T1000 (cell line): ENCODE measurements around the gene ARHGEF3.
"Not testable (repeated sequence)": the region's sequence is repeated elsewhere in the genome, so short reads cannot be mapped to it uniquely, and the experiment has no call there.

ENCODE experiments used
- DNase-seq: peaks from one replicate; lab custom pipeline; 2025; ENCODE audit warnings: mixed read lengths; lab: John Stamatoyannopoulos, UW

Gene ARHGEF3

GRCh38 chr3:56737006-56737405 lies 64.7 kb downstream of the ARHGEF3 start:
- DNase-seq = no peak

DNA sequence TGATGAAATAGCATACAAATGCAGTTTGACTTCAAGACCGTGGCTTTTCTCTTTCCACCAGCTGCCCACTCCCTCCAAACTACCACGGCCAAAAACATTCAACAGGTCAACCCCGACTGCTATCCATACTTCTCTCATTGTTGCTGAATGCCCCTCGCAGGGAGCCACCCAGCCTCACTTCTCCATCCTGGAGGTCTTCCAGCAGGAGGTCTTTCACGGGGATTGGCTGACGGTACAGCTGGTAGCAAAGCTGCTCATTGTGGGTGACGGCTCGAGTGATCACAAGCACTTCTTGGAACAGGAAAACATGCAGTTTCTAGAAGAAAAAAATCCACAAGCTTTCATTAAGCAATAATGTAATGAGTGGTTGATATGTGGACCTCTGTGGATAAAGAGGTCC lies 69.6 kb downstream of the ARHGEF3 start:
- DNase-seq = no peak

GRCh38 chr3:56725175-56725574 lies 76.6 kb downstream of the ARHGEF3 start:
- no peak for DNase-seq

DNA sequence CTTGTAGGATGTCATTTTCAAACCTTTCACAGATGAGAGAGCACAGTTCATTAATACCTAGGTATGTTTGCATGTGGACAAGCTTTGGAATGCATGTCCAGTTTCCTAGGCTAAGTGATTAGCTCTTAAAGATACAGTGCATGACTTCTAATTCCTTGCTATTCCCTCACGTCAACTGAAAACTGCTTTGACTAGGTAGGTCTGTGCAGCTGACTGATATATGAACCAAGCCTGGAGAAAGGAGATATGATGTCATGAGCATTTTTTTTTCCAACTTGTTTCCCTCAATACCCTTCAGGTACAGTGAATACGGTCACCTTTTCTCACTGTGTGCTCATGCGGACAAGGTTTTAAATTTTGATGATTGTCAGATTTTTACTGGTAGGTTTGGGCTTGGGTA lies 77.1 kb downstream of the ARHGEF3 start:
- DNase-seq = no peak

DNA sequence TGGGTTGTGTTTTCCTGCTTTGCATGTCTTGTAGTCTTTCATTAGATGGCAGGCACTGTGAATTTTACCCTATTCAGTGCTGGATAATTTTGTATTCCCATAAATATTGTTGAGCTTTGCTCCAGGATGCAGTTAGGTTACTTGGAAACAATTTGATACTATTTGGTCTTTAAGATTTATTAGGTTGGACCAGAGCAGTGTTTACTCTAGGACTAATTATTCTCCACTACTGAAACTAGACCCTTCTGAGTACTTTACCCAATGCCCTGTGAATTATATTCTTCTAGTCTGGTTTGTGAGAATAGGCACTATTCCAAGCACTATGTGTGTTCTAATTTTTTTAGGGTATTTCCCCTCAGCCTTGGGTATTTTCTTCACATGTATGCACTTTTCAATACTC lies 80.9 kb downstream of the ARHGEF3 start:
- DNase-seq = no peak

DNA sequence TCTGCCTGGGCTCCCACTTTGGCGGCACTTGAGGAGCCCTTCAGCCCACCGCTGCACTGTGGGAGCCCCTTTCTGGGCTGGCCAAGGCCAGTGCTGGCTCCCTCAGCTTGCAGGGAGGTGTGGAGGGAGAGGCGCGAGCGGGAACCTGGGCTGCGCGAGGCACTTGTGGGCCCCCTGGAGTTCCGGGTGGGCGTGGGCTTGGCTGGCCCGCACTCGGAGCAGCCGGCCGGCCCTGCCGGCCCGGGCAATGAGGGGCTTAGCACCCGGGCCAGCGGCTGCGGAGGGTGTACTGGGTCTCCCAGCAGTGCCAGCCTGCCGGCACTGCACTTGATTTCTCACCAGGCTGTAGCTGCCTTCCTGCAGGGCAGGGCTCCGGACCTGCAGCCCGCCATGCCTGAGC lies 82.9 kb downstream of the ARHGEF3 start:
- not testable (repeated sequence) for DNase-seq

DNA sequence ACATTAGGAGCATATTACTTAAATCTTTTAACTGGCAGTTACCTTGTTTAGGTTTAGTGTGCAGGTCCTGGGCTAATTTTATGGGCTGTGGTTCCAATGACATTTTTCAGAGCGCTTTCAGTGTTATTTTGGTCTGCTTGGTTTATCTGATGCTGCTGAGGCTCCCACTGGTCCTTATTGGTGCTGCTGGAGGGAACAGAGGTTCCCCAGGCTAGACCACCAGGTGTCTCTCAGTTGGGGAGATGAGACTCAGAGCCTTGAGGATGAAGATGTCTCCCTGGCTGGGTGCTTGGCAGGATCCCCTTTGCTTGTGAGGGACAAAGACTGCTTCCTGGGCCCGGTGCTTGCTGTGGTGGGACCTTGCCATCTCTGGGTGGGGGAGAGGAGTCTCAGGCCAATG lies 90.4 kb downstream of the ARHGEF3 start:
- DNase-seq = no peak

DNA sequence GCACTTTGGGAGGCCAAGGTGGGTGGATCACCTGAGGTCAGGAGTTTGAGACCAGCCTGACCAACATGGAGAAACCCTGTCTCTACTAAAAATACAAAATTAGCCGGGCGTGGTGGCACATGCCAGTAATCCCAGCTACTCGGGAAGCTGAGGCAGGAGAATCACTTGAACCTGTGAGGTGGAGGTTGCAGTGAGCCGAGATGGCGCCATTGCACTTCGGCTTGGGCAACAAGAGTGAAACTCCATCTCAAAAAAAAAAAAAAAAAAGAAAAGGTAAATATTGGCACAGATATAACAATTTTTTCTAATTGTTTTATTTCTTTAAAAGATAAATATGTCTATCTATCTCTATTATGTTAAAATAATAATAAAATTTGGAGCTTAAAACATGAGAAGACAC lies 94.3 kb downstream of the ARHGEF3 start:
- not testable (repeated sequence) for DNase-seq

GRCh38 chr3:56706629-56707028 lies 95.1 kb downstream of the ARHGEF3 start:
- DNase-seq = no peak

DNA sequence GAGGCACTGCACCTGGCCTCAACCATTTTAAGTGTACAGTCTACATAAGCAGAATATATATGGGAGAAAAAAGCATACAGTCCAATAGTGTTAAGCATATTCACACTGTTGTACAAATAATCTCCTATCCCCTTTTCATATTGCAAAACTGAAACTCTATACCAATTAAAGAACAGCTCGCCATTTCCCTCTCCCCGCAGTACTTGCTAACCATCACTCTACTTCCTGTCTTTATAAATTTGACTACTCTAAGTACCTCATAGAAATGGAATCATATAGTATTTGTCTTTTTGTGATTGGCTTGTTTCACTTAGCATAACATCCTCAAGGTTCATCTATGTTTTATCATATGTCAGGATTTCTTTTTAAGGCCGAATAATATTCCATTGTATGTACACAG lies 97.0 kb downstream of the ARHGEF3 start:
- DNase-seq = no peak

- peak; percentile 55 for DNase-seq
Observed at GRCh38 chr3:56702490-56703315, 99.0 kb downstream of the ARHGEF3 start.

GRCh38 chr3:56700151-56700550 lies 101.6 kb downstream of the ARHGEF3 start:
- no peak for DNase-seq

DNA sequence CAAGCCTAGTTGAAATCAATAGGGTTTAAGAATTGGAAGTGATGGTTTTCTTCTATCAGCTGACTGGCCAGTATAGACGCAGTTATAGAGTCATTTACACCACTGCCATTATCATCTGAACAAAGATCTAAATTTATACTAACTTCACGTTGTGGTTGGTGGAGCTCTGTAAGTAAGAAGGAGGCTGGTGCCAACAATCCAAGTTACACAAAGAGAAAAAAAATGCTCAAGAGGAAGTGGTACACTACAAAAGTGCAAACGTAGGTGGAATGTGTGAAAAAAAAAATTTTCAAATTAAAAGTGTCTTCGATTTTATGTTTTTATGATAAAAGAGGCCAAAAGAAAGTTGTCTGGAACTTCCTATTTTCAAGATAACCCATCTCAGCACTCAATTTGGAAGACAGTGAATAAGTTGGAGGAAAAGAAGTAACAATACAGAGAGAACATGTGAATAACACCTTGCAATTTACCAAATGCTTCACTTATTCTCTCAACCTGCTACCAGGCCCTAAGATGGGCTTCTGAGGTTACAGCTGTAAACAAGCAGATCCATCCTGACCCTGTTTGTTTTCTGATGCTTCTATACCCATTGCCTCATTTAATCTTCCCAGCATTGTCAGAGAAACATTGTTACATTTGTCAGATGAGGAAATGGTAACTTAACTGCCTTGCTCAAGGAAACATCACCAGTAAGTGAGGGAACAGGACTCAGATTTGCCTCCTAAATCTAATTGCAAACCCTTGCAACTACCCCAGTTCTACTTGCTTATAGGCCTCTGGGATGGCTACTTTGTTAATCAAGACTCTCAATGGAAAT lies 106.7 kb downstream of the ARHGEF3 start:
- no peak for DNase-seq

DNA sequence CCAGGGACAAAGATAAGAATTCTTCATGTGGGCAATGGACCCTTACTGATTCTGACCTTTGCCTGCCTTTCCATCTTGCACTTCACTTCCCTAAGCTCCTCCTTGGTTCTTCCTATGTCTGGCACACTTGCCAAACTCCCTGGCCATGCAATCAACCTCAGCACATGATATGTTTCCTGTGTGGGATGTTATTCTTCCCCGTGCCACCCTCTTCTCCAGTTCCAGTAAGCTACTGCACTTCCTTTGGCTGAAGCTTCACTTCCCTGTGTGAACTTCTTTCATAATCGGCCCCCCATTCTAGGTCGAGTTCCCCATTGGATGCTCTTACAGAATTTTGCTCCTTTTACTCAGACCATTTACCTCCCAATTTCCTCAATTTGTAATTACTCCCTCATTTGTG lies 108.0 kb downstream of the ARHGEF3 start:
- no peak for DNase-seq

- DNase-seq = not testable (repeated sequence)
Observed at GRCh38 chr3:56692520-56693433, 109.0 kb downstream of the ARHGEF3 start.

DNA sequence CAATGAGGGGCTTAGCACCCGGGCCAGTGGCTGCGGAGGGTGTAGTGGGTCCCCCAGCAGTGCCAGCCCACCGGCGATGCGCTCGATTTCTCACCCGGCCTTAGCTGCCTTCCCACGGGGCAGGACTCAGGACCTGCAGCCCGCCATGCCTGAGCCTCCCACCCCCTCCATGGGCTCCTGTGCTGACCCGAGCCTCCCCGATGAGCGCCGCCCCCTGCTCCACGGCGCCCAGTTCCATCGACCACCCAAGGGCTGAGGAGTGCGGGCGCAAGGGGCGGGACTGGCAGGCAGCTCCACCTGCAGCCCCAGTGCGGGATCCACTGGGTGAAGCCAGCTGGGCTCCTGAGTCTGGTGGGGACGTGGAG lies 109.8 kb downstream of the ARHGEF3 start:
- not testable (repeated sequence) for DNase-seq

DNA sequence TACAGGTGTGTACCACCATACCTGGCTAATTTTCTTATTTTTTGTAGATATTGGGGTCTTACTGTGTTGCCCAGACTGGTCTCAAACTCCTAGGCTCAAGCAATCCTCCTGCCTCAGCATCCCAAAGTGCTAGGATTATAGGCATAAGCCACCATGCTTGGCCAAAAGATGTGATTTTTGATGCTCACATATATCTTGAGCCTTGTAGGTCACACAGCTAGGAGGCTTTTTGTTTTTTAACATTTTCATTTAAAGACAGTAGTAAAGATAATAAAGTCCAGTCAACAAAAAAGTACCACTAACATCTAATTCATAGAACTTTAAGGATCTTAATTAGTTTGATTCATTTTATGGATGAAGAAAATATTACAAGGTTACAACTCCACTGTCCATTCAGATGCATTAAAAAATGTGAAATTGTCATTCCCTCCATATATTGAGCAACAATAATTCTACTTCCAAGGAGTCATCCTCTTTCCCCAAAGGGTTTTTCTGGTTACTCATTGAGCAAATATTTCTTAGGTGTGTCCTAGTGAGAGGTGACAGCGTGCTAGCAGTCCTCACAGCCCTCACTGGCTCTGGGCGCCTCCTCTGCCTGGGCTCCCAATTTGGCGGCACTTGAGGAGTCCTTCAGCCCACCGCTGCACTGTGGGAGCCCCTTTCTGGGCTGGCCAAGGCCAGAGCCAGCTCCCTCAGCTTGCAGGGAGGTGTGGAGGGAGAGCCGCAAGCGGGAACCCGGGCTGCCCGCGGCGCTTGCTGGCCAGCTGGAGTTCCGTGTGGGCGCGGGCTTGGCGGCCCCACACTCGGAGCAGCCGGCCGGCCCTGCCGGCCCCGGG lies 110.4 kb downstream of the ARHGEF3 start:
- no peak for DNase-seq

DNA sequence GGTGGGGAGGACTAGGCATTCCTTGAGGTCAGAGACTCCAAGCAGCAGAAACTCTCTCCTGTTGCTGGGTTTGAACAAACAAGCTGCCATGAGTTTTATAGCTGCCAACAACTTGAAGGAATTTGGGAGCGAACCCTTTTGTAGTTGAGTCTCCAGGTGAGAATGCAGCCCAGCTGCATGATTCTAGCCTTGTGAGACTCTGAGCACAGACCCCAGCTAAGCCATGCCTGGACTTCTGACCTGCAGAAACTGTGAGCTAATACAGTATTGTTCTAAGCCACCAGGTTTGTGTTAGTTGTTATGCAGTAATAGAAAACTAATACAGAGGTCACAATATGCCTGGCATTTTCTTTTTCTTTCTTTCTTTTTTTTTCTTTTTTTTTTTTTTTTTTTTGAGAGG lies 112.4 kb downstream of the ARHGEF3 start:
- DNase-seq = no peak

DNA sequence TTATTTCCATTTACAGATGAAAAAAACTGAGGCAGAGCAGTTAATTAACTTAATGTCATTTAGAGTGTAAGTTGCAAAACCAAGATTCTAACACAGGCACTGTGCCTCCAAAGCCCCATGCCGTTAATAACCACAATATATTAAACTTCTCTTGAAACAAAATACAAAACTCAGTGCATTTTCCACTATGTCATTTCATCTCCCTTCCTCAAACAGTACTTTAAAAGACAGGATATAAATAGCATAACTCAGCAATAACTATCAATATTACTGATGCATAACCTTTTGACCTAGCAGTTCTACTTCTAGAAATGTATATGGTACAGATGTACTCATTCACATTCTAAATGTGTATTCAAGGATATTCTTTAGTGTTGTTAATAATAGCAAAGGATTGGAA lies 113.6 kb downstream of the ARHGEF3 start:
- no peak for DNase-seq

DNA sequence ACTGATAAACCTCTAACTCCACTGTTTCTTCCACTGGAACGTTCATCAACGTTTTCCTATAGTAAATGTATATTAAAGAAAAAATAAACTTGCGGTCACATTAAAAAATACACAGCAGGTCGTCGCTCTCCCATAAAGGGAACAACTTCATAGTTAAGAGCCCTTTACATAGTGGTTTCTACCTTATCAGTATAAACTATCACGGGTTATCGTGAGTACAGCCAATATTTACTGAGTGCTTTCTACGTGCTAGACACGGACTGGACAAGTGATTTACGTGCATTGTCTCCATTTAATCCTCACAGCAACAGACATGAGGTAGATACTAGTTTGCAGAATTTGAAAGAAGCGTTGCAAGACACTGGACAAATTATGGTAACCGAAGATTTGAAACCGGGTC lies 117.7 kb downstream of the ARHGEF3 start:
- DNase-seq = no peak

DNA sequence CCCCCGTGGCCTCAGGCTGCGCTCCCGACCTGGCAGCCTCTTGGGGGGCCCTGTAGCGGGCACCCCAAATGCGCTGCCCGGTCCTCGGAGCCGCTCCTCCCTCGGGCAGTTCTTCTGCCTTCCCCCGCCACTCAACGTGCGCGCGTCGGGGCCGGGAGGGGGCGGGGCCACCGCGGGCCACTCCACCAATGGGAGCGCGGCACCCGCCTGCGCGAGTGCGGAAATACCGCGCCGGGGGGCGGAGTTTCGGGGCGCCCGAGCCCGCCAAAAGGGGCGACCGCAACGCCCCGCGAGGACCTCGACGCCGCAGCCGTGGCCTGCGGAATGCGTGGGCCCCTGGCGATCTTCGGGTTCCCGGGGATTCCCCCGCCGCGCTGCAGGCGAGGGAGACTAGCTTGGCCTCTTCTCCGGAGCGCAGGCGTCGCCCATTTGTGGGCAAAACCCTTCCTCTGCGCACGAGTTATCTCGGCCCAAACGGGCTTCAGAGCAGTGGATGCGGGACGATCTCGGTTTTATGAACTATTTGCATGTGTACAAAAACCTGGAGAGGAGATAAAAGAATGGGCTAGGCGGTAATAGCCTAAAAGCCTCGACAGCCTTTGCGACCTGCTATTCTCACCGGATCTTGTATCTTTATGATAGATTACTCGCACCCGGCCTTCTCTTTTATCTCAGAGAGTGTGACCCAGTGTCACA lies 118.5 kb downstream of the ARHGEF3 start, which contains the start of gene TASOR:
Gene TASOR, minus strand, starts transcription at position 144 of the 696 bp plus-strand sequence. CDS start 259 bp downstream, outside the sequence.
- DNase-seq = peak; percentile 62
